B cell (primary cell): Measurements from ENCODE around the gene DNAH2.

Source experiments
- CTCF ChIP-seq: fragments of 200-600 bp; IDR thresholded peaks from one replicate; pipeline ENCODE4 v1.8.0; 2022; ENCODE audit warnings: antibody characterized with exemption, mild to moderate bottlenecking
- EZH2 ChIP-seq: IDR thresholded peaks from 2 replicates; pipeline ENCODE4 v1.6.1; 2012; ENCODE audit warnings: borderline replicate concordance, low read depth, mild to moderate bottlenecking, moderate library complexity, low read length; ENCODE audit not compliant: insufficient read depth, poor library complexity, severe bottlenecking

GRCh38 chr17:7846765-7847661 lies 129.5 kb downstream of the DNAH2 start:
- TF ChIP-seq EZH2 = no peak
- no peak for TF ChIP-seq CTCF
